Right lobe of liver (tissue), 6 donors: ENCODE results near the gene XRCC4. TPM values are rescaled to one million over a fixed set of nuclear protein-coding genes. Genes with fewer than 3 reads are reported as not detected.
A peak's percentile ranks its signal among the peaks of the same experiment; 100 is the strongest.

Experiments used
- ATAC-seq, 4 donors: fragments of 200-7000 bp; cut with Tn5 transposase; one replicate each; pipeline ENCODE4 v1.9.1; 2020; ENCODE audit warnings: mild to moderate bottlenecking in 4 of 4, moderate library complexity in 4 of 4
- DNase-seq, 3 donors: peaks; one replicate each; pipeline ENCODE4 v3.0.0-alpha.2; 2020
- H3K27ac ChIP-seq, 3 donors: fragments of 200-600 bp; one replicate each; pipeline ENCODE4 v1.8.0; 2022
- H3K27me3 ChIP-seq, 2 donors: fragments of 200-600 bp; one replicate each; pipeline ENCODE4 v1.8.0; 2022
- H3K36me3 ChIP-seq, 4 donors: fragments of 200-600 bp; sonication (generic) in 1 of 4; one replicate each; pipeline versions ENCODE4 v1.5.1 to v1.8.0; 2017 to 2022; ENCODE audit warnings: control low read depth in 1 of 4
- H3K4me1 ChIP-seq, 4 donors: fragments of 200-600 bp; sonication (generic) in 1 of 4; one replicate each; pipeline versions ENCODE4 v1.5.1 to v1.8.0; 2017 to 2022; ENCODE audit warnings: control low read depth in 1 of 4
- H3K4me3 ChIP-seq, 3 donors: fragments of 200-600 bp; one replicate each; pipeline ENCODE4 v1.8.0; 2022
- H3K9me3 ChIP-seq, 4 donors: fragments of 200-600 bp; sonication (generic) in 1 of 4; one replicate each; pipeline versions ENCODE4 v1.5.1 to v1.8.0; 2017 to 2022; ENCODE audit warnings: control low read depth in 1 of 4
- POLR2A ChIP-seq: fragments of 450-650 bp; IDR thresholded peaks from one replicate; pipeline ENCODE4 v1.6.1; 2017; ENCODE audit warnings: antibody characterized with exemption, mild to moderate bottlenecking
- WGBS: methylation state at CpG from one replicate; pipeline ENCODE4 v1.1.6; 2018; ENCODE audit warnings: low coverage, low lambda C conversion rate; ENCODE audit not compliant: insufficient coverage; ENCODE audit errors: missing lambda C conversion rate; 5-methylcytosine and 5-hydroxymethylcytosine counted together
- intact Hi-C, 2 donors: fragments of 100-400 bp; cut with DNase I; formaldehyde crosslinking; loops; one replicate each; pipeline versions ENCODE4 v1.11.2 to v1.14.1; 2022
- total RNA-seq, 6 experiments: library from RNA; depleted of rRNA in 2 of 6; stranded (reverse); fragments of >200 nt in 2 of 6; fragmentation: NEBNext Ultra II Directional in 3 of 6; extraction: Animal tissue kit (Norgen Biotek cat#: 25700) in 3 of 6; gene quantifications; one replicate each; pipeline versions ENCODE4 v1.1.0 to v1.2.4, GENCODE V29; 2016 to 2023
- TF ChIP-seq, protein P1 (sequence below), 4 donors: fragments of 200-600 bp in 3 of 4; fragments of 450-650 bp in 1 of 4; IDR thresholded peaks; one replicate each; pipeline versions ENCODE4 v1.5.1 to v1.8.0; 2016 to 2022; ENCODE audit warnings: antibody characterized with exemption in 4 of 4, mild to moderate bottlenecking in 2 of 4
- donor health status: DM: no; HTN: yes; CAD: no.
- donor health status: DM: no; HTN: no; CAD: no.
- donor health status: DM: no; HTN: no; CAD: no.
- donor health status: DM: no; HTN: yes; CAD: no.
- donor health status: DM: no; HTN: yes; CAD: no.

XRCC4 gene
- total RNA-seq, 6 experiments from 2014 or later: 1.6 to 4.8 (median 2.5) TPM

DNA sequence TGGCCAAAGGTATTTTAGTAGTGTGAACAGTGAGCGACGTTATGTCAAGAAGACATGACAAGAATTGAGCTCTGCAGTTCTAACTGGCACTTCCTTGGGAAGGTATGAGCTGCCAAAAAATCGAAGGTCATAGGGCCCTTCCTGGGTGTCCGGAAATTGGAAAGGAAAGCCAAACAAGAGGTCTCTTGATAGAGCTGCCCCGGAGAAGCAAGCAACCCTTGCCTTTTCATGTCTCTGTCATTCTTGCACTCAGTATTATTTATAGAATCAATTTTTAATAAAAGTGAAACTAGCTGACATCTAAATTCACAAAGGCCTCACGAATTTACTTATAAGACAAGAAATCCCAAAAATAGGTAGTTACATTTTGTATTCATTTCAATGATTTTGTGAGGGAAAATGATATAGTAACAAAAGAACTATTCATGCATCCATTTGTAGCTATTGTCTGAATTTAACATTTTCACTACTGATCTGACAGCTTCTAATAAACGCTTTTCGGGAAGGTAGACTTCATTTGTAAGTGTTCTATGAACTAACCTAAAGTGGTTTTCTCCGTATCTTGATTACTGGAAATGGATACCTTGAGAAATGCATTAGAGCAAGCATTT lies 280.4 kb downstream of the XRCC4 start:
- TF ChIP-seq, protein P1, sequence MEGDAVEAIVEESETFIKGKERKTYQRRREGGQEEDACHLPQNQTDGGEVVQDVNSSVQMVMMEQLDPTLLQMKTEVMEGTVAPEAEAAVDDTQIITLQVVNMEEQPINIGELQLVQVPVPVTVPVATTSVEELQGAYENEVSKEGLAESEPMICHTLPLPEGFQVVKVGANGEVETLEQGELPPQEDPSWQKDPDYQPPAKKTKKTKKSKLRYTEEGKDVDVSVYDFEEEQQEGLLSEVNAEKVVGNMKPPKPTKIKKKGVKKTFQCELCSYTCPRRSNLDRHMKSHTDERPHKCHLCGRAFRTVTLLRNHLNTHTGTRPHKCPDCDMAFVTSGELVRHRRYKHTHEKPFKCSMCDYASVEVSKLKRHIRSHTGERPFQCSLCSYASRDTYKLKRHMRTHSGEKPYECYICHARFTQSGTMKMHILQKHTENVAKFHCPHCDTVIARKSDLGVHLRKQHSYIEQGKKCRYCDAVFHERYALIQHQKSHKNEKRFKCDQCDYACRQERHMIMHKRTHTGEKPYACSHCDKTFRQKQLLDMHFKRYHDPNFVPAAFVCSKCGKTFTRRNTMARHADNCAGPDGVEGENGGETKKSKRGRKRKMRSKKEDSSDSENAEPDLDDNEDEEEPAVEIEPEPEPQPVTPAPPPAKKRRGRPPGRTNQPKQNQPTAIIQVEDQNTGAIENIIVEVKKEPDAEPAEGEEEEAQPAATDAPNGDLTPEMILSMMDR (IDR thresholded peaks at IDR 0.05): no peak
- TF ChIP-seq POLR2A: no peak
- Histone ChIP-seq H3K27me3 (no peaks in the 10 kb centered on the region), H3K4me3 (no peak overlapping the region), H3K4me1 (no peaks in the 10 kb centered on the region), H3K27ac (no peak overlapping the region), H3K36me3 (no peaks in the 10 kb centered on the region), H3K9me3 (no peaks in the 10 kb centered on the region)
- 56% methylated on average over 9 of the region's 9 CpGs for WGBS
- ATAC-seq (peak in 1 of 4 donors; percentile 39), DNase-seq (no peak)
- intact Hi-C loops: no loop called here

DNA sequence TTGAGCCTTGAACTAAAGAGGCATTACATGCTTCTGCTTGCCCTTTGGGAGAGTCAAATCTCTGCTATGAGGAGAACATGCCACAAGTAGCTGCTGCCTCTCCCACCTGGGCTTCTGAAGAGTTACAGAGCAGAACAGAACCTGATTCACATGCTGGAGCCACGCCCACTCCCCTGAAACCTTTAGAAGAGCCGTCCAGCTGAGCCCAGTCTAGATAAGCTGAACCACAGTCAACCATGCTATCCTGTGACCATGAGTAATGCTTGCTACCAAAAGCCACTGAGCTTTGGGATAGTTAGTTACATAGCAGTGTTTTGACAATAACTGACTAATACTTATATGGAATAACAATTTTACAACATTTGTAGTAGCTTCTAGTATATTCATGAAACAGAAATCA lies 283.2 kb downstream of the XRCC4 start:
- intact Hi-C loops: no loop called here
- Histone ChIP-seq H3K27me3 (no peaks in the 10 kb centered on the region), H3K27ac (no peak overlapping the region), H3K9me3 (no peaks in the 10 kb centered on the region), H3K4me3 (no peak overlapping the region), H3K4me1 (no peaks in the 10 kb centered on the region), H3K36me3 (no peaks in the 10 kb centered on the region)
- TF ChIP-seq, protein P1 (IDR thresholded peaks at IDR 0.05): no peak
- TF ChIP-seq POLR2A: no peak
- DNase-seq: no peak
- 50% methylated on average over 2 of the region's 2 CpGs for WGBS
- ATAC-seq: no peak

DNA sequence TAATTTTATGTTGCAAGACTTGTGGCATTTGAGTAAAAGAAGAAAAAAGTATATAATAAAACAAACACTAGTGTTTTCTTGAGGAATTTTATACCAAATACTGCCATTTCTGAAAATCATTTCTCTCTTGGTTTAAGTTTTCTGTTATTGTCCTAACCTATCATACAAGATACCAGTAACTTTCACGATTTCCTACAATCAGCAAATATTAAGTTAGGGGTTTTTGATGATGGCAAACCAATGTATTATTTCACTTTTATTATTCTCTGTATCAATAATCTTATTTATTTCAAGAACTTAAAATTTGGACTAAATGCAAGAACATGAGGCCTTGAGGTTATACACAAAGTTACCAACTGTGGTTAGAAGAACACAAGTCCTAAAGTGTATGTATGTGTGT lies 285.2 kb downstream of the XRCC4 start:
- no peak overlapping the region for H3K4me3 ChIP-seq
- no peaks in the 10 kb centered on the region for H3K27me3 ChIP-seq
- TF ChIP-seq, protein P1 (IDR thresholded peaks at IDR 0.05): no peak
- no peak for TF ChIP-seq POLR2A
- no peaks in the 10 kb centered on the region for H3K4me1 ChIP-seq
- no peak for ATAC-seq
- DNase-seq: no peak
- no peaks in the 10 kb centered on the region for H3K9me3 ChIP-seq
- no peaks in the 10 kb centered on the region for H3K36me3 ChIP-seq
- 65% methylated on average over 1 of the region's 1 CpG for WGBS
- intact Hi-C loops: no loop called here
- H3K27ac ChIP-seq: no peak overlapping the region

DNA sequence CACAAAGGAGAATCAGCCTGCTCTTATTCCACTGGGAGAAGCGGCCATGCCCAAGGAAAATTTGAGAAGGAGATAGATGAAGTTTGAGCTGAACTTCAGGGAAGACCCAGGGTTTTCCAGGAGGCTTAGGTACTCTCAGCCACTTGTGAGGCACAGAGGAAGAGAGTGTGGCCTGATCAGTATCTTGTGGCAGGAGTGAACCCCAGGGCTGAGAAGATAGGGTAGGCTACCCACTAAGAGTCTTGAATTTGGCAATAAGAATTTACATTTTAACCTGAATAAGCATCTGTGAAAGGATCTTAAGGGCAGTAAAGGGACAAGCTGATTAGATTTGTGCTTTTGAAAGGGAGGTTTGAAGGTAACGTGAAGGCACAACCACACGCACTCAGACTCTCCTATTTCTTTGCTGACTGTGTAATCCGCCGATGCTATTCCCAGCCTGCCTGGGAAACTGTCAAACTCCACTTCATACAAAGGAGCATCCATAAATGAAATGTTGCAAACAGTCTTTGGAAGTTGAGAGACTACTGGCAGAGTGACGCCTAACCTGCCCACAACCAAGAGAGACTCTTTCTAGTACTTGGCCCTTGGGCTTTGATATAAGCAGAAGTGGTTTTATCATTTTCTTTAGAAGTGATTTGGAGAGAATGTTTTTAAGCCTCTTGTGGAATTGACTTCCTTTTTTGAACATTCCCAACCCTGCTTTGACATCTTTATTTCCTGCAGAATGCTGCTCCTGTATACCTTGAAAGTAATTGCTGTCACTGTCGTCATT lies 286.0 kb downstream of the XRCC4 start:
- Histone ChIP-seq H3K9me3 (no peaks in the 10 kb centered on the region), H3K36me3 (no peaks in the 10 kb centered on the region), H3K4me1 (no peaks in the 10 kb centered on the region), H3K4me3 (no peak overlapping the region), H3K27me3 (no peaks in the 10 kb centered on the region), H3K27ac (no peak overlapping the region)
- ATAC-seq (no peak), DNase-seq (no peak)
- 80% methylated on average over 7 of the region's 7 CpGs for WGBS
- intact Hi-C loops: no loop called here
- TF ChIP-seq POLR2A: no peak
- TF ChIP-seq, protein P1 (IDR thresholded peaks at IDR 0.05): no peak
